ENCODE measurements around the gene BPIFB6.

Gene BPIFB6

DNA sequence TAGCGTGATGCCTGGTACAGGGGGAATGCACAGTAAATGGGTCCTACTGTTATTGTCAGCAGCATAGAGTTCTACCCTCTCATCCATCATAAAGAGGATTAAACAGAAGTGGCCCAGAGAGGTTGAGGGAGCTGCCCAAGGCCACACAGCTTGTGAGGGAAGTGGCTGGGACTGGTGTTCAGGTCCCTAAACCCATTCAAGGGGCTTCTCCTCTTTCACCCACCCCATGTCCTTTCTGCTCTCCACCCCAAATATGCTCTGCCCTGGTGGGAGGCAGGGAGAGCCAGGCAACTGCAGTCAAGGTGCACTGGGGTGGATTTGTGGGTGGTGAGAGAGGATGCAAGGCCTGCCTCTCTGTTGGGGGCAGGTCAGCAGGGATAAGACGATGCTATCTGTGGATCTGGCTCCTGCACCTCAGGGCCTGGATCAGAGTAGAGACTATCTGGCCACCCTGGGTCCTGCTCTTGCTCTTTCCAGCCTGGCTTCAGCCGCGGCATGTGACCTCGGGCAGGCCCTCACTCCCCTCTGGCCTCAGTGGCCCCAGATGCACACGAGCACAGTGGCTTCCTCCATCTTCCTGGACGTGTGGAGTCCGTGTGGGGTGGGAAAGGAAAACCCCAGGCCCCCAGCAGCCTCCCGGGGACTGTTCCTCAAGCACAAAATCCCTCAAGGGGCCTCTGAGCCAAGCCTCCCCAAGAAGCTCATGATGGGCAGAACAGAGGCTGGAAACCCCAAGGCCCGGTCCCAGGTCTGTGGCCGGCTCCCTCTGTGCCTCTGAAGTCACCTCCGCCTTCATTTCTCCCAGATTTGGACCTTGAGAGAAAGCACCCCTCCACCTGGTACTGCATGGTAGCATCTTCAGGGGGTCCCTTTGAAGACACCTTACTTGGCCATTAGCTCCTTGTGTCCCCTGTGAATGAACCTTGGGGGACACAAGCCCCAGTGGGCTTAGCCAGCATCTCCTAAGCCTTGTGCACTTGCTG is 3.4 kb upstream of the BPIFB6 start:
- H3K4me2 ChIP-seq (ENCODE audit: low read length) = no peak overlapping the region
- no peak overlapping the region for H3K9ac ChIP-seq (ENCODE audit: low read depth, low read length)
- no peaks in the 10 kb centered on the region for H3K9me3 ChIP-seq (replicated peaks; ENCODE audit: low read length)

DNA sequence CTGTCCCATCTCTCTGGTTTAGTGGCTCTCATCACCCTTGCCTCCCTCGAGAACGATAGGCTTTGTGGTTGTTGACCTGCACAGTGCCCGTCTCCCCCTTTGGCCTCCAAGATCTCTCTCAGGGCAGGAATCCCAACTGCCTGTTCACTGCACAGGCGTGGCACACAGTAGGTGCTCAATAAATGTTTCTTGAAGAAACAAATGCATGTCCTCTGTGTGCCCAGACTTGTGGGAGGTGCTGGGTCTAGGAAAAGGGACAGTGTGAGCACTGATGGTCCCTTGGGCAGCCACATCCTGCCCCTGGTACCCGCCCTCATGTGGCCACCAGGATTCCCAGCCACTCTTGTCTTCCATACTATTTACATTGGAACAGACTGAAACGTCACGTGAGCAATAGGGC is 2.6 kb upstream of the BPIFB6 start:
- H3K4me3 ChIP-seq (ENCODE audit: low read length) = no peak overlapping the region
- no peaks in the 10 kb centered on the region for H3K36me3 ChIP-seq (ENCODE audit: insufficient read depth, low read length)
- no peaks in the 10 kb centered on the region for H3K4me1 ChIP-seq (ENCODE audit: control insufficient read depth, insufficient read depth, low read length)
- H3K9ac ChIP-seq (ENCODE audit: low read depth, low read length) = no peak overlapping the region
- no peaks in the 10 kb centered on the region for H3K9me3 ChIP-seq (replicated peaks; ENCODE audit: low read length)
- H3K27me3 ChIP-seq (ENCODE audit: control insufficient read depth, insufficient read depth, low read length) = peaks cover 10% of the 10 kb centered on the region
- no peak overlapping the region for H3K4me2 ChIP-seq (ENCODE audit: low read length)

More for the DNA sequence above, 3.4 kb upstream of the BPIFB6 start:
- no peak overlapping the region for H3K4me3 ChIP-seq (ENCODE audit: low read length)
- peaks cover 7% of the 10 kb centered on the region for H3K27me3 ChIP-seq (ENCODE audit: control insufficient read depth, insufficient read depth, low read length)
- H3K4me1 ChIP-seq (ENCODE audit: control insufficient read depth, insufficient read depth, low read length) = no peaks in the 10 kb centered on the region
- H3K36me3 ChIP-seq (ENCODE audit: insufficient read depth, low read length) = no peaks in the 10 kb centered on the region

- Histone ChIP-seq H3K9me3 (replicated peaks; ENCODE audit: low read length) (no peaks in the 10 kb centered on the region), H3K4me3 (ENCODE audit: low read length) (no peak overlapping the region), H3K4me1 (ENCODE audit: control insufficient read depth, insufficient read depth, low read length) (no peaks in the 10 kb centered on the region), H3K27me3 (ENCODE audit: control insufficient read depth, insufficient read depth, low read length) (peaks cover 10% of the 10 kb centered on the region), H3K36me3 (ENCODE audit: insufficient read depth, low read length) (no peaks in the 10 kb centered on the region), H3K9ac (ENCODE audit: low read depth, low read length) (no peak overlapping the region), H3K4me2 (ENCODE audit: low read length) (no peak overlapping the region)
Observed at GRCh38 chr20:33030076-33030475, 1.4 kb upstream of the BPIFB6 start.

DNA sequence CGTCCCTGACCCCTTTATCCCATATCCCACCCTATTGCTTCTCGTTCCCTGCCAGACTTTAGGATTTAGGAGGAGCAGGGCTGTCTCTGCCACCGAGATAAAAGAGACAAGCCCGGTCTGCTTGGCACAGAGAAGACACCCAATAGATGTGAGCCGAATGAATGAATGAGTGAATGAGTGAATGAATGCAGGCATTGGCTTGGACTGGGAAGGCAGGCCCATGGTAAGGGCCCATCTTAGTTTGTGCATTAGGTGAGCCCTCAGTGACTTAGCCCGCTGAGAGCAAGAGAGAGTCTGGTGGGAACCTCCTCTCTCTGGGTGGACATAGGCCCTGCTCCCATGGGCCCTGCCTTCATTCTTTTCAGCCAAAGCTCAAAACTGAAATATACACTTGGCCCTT is 879 bp upstream of the BPIFB6 start:
- no peaks in the 10 kb centered on the region for H3K36me3 ChIP-seq (ENCODE audit: insufficient read depth, low read length)
- no peaks in the 10 kb centered on the region for H3K9me3 ChIP-seq (replicated peaks; ENCODE audit: low read length)
- H3K27me3 ChIP-seq (ENCODE audit: control insufficient read depth, insufficient read depth, low read length) = peaks cover 10% of the 10 kb centered on the region
- no peak overlapping the region for H3K4me3 ChIP-seq (ENCODE audit: low read length)
- no peak overlapping the region for H3K4me2 ChIP-seq (ENCODE audit: low read length)
- no peaks in the 10 kb centered on the region for H3K4me1 ChIP-seq (ENCODE audit: control insufficient read depth, insufficient read depth, low read length)
- no peak overlapping the region for H3K9ac ChIP-seq (ENCODE audit: low read depth, low read length)

- peaks cover 17% of the 10 kb centered on the region for H3K27me3 ChIP-seq (ENCODE audit: control insufficient read depth, insufficient read depth, low read length)
- no peak overlapping the region for H3K4me2 ChIP-seq (ENCODE audit: low read length)
- no peaks in the 10 kb centered on the region for H3K9me3 ChIP-seq (replicated peaks; ENCODE audit: low read length)
- H3K4me1 ChIP-seq (ENCODE audit: control insufficient read depth, insufficient read depth, low read length) = no peaks in the 10 kb centered on the region
- H3K4me3 ChIP-seq (ENCODE audit: low read length) = no peak overlapping the region
- no peaks in the 10 kb centered on the region for H3K36me3 ChIP-seq (ENCODE audit: insufficient read depth, low read length)
- H3K9ac ChIP-seq (ENCODE audit: low read depth, low read length) = no peak overlapping the region
Observed at GRCh38 chr20:33032555-33032954, 1.1 kb downstream of the BPIFB6 start.

- Histone ChIP-seq H3K9me3 (replicated peaks; ENCODE audit: low read length) (no peaks in the 10 kb centered on the region), H3K36me3 (ENCODE audit: insufficient read depth, low read length) (no peaks in the 10 kb centered on the region), H3K9ac (ENCODE audit: low read depth, low read length) (no peak overlapping the region), H3K4me2 (ENCODE audit: low read length) (no peak overlapping the region), H3K4me3 (ENCODE audit: low read length) (no peak overlapping the region), H3K27me3 (ENCODE audit: control insufficient read depth, insufficient read depth, low read length) (peaks cover 20% of the 10 kb centered on the region), H3K4me1 (ENCODE audit: control insufficient read depth, insufficient read depth, low read length) (no peaks in the 10 kb centered on the region)
Observed at GRCh38 chr20:33033381-33033780, 1.9 kb downstream of the BPIFB6 start.

DNA sequence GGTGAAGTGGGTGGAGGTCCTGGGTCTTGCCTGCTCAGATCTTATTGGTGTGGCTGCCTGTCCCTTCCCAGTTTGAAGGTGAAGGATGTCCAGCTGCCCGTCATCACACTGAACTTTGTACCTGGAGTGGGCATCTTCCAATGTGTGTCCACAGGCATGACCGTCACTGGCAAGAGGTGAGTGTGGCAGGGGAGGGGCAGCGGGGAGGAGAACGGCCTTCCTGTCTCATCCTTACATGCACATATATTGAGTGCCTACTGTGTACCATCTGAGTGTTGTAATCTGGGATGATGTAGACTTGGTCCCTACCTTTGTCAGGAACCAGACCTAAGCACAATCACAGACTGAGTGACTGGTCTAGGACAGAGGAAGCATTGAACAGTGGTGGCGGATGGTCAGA is 2.7 kb downstream of the BPIFB6 start:
- Histone ChIP-seq H3K4me2 (ENCODE audit: low read length) (no peak overlapping the region), H3K27me3 (ENCODE audit: control insufficient read depth, insufficient read depth, low read length) (peaks cover 20% of the 10 kb centered on the region), H3K4me1 (ENCODE audit: control insufficient read depth, insufficient read depth, low read length) (no peaks in the 10 kb centered on the region), H3K9ac (ENCODE audit: low read depth, low read length) (no peak overlapping the region), H3K4me3 (ENCODE audit: low read length) (no peak overlapping the region), H3K9me3 (replicated peaks; ENCODE audit: low read length) (no peaks in the 10 kb centered on the region), H3K36me3 (ENCODE audit: insufficient read depth, low read length) (no peaks in the 10 kb centered on the region)

- Histone ChIP-seq H3K4me2 (ENCODE audit: low read length) (no peak overlapping the region), H3K4me3 (ENCODE audit: low read length) (no peak overlapping the region), H3K36me3 (ENCODE audit: insufficient read depth, low read length) (no peaks in the 10 kb centered on the region), H3K4me1 (ENCODE audit: control insufficient read depth, insufficient read depth, low read length) (no peaks in the 10 kb centered on the region), H3K9me3 (replicated peaks; ENCODE audit: low read length) (no peaks in the 10 kb centered on the region), H3K27me3 (ENCODE audit: control insufficient read depth, insufficient read depth, low read length) (peaks cover 23% of the 10 kb centered on the region), H3K9ac (ENCODE audit: low read depth, low read length) (no peak overlapping the region)
Observed at GRCh38 chr20:33034901-33035492, 3.5 kb downstream of the BPIFB6 start.

DNA sequence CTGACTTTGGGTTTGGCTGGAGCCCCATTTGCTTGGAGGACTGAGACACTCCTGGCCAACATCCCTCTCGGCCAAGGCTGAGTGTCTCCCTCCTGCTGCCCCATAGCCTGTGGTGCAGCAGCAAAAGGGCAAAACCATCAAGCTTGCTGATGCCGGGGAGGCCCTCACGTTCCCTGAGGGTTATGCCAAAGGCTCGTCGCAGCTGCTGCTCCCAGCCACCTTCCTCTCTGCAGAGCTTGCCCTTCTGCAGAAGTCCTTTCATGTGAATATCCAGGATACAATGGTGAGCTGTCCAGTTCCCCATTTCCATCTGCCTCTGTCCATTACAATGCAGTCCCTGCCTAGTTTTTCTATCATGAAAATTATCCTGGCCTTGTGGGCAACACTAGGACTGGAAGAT is 6.0 kb downstream of the BPIFB6 start:
- Histone ChIP-seq H3K36me3 (ENCODE audit: insufficient read depth, low read length) (no peaks in the 10 kb centered on the region), H3K4me2 (ENCODE audit: low read length) (no peak overlapping the region), H3K9ac (ENCODE audit: low read depth, low read length) (no peak overlapping the region), H3K27me3 (ENCODE audit: control insufficient read depth, insufficient read depth, low read length) (peaks cover 16% of the 10 kb centered on the region), H3K9me3 (replicated peaks; ENCODE audit: low read length) (no peaks in the 10 kb centered on the region), H3K4me1 (ENCODE audit: control insufficient read depth, insufficient read depth, low read length) (no peaks in the 10 kb centered on the region), H3K4me3 (ENCODE audit: low read length) (no peak overlapping the region)

DNA sequence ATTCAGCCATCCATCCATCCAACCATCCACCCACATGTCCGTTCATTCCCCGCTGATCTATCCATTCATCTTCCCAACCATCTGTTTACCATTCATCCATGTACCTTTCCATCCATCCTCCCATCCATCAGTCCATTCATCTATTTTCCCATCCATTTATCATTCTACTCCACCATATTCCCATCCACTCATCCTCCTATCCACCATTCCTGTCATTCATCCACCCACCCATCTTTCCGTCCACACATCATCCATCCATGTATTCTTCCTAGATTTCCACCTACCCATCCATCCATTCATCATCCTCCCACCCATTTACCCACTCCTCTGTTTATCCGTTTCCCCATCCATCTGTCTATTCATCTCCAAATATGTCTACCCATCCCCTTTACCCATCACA is 6.8 kb downstream of the BPIFB6 start:
- H3K9ac ChIP-seq (ENCODE audit: low read depth, low read length) = no peak overlapping the region
- peaks cover 16% of the 10 kb centered on the region for H3K27me3 ChIP-seq (ENCODE audit: control insufficient read depth, insufficient read depth, low read length)
- H3K9me3 ChIP-seq (replicated peaks; ENCODE audit: low read length) = no peaks in the 10 kb centered on the region
- no peak overlapping the region for H3K4me2 ChIP-seq (ENCODE audit: low read length)
- H3K36me3 ChIP-seq (ENCODE audit: insufficient read depth, low read length) = no peaks in the 10 kb centered on the region
- no peaks in the 10 kb centered on the region for H3K4me1 ChIP-seq (ENCODE audit: control insufficient read depth, insufficient read depth, low read length)
- no peak overlapping the region for H3K4me3 ChIP-seq (ENCODE audit: low read length)

- Histone ChIP-seq H3K9me3 (replicated peaks; ENCODE audit: low read length) (no peaks in the 10 kb centered on the region), H3K4me1 (ENCODE audit: control insufficient read depth, insufficient read depth, low read length) (no peaks in the 10 kb centered on the region), H3K27me3 (ENCODE audit: control insufficient read depth, insufficient read depth, low read length) (peaks cover 10% of the 10 kb centered on the region), H3K4me3 (ENCODE audit: low read length) (no peak overlapping the region), H3K4me2 (ENCODE audit: low read length) (no peak overlapping the region), H3K36me3 (ENCODE audit: insufficient read depth, low read length) (no peaks in the 10 kb centered on the region), H3K9ac (ENCODE audit: low read depth, low read length) (no peak overlapping the region)
Observed at GRCh38 chr20:33042430-33042829, 11.0 kb downstream of the BPIFB6 start.

All from skeletal muscle satellite cell (primary cell).